H4 (cell line): ENCODE data around the gene SYNE1. TPM values are rescaled to one million over a fixed set of nuclear protein-coding genes. Genes with fewer than 3 reads are reported as not detected.
"Not testable (repeated sequence)": the region's sequence is repeated elsewhere in the genome, so short reads cannot be mapped to it uniquely, and the experiment has no call there.

Experiments used
- DNase-seq: peaks from one replicate; pipeline ENCODE4 v3.0.0-alpha.2; 2015; ENCODE audit warnings: low spot score
- total RNA-seq: library from RNA; depleted of rRNA; stranded (reverse); fragments of >200 nt; shearing (Covaris generic); gene quantifications from 2 replicates; pipeline ENCODE4 v1.2.3, GENCODE V29; 2014; rRNA removed

Gene SYNE1
- total RNA-seq: 9.8 and 14.3 TPM in 2 replicates

GRCh38 chr6:152637296-152638047, at the start of gene SYNE1:
Gene SYNE1, minus strand, starts transcription at chr6:152637362. Its CDS starts 9,031 bp downstream, at chr6:152628331.
- no peak for DNase-seq

DNA sequence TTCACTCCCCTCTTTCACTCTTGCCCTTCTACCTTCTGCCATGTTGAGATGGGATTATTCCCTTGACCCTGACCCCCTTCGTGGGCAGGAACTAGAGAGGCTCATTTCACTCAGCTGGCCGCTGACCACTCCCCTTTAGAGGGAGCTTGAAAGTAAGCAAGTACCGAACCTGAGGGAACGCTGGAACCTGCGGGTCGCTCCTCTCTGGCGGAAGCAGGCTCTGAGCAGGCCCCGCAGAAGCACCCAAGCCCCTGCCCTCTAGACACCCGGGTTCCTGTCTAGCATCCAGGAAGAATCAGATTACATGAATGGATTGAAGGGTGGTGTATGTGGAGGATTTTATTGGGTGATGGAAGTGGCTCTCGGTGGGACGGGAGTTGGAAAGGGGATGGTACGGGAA, 48.7 kb upstream of the SYNE1 start:
- DNase-seq: no peak

GRCh38 chr6:152682935-152683334, 45.8 kb upstream of the SYNE1 start:
- not testable (repeated sequence) for DNase-seq

DNA sequence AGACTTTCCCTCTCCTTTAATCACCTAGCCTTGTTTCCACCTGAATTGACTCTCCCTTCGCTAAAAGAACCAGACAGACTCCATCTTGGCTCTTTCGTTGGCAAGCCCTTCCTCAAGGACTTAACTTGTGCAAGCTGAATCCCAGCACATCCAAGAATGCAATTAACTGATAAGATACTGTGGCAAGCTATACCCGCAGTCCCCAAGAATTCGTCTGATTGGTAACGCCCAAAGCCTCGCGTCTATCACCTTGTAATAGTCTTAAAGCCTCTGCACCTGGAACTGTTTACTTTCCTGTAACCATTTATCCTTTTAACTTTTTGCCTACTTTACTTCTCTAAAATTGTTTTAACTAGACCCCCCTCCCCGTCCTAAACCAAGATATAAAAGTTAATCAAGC, 45.0 kb upstream of the SYNE1 start:
- no peak for DNase-seq

- DNase-seq: no peak
These were observed 43.8 kb upstream of the SYNE1 start for GRCh38 chr6:152680879-152681517.

DNA sequence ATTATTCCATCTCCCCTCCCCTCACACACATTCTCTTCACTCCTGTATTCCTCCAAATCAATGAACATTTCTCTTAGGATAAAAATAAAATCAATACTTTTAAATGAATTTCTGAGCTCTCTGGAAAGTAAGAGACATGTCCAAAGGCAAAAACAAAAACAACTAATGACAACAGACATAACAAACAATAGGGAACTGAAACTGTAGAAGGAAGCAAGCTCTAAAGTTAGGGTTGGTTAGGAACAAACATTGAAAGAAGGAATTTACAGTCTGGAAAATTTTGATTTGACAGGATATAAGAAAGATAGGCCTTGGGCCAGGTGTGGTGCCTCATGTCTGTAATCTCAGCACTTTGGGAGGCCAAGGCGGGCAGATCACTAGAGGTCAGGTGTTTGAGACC, 43.0 kb upstream of the SYNE1 start:
- no peak for DNase-seq

DNA sequence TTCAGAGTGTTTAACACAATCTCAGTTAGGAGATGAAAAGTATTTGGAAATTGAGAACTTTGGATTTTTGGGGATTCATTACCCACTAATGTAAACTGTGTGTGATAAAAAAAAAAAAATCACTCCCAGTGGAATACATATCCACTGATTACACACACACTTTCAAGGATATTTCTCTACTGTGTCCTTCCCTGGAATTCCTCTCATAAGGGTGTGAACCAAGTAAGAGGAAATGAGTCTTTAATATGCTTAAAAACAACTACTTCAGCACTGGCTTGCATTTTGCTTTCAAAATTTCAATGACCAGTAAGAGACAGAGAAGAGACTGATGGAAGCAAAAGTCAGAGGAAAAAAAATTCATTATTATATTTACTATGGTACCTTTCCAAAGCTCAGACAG, 36.1 kb upstream of the SYNE1 start:
- no peak for DNase-seq

- DNase-seq: no peak
These were observed 34.0 kb upstream of the SYNE1 start for GRCh38 chr6:152671171-152671570.

DNA sequence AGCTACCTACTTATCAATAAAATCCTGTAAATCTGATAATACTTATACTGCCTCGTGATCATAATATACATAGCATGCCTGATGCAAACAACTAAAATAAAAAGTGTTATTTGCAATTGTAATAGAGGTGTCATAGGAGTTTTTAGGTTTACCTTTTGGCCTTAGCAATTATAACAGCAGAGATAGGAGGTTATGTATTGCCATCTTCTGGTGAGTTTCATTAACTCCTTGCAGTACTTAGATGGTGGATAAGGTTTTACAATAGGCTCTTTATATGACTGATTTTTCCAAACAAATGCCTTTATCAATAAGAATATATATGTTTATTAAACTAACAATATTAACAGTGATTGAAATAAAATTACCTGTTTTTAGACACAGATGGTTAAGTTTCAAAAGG, 32.7 kb upstream of the SYNE1 start:
- no peak for DNase-seq

GRCh38 chr6:152661776-152662175, 24.6 kb upstream of the SYNE1 start:
- DNase-seq: no peak

- DNase-seq: no peak
These were observed 14.8 kb upstream of the SYNE1 start for GRCh38 chr6:152651986-152652385.

DNA sequence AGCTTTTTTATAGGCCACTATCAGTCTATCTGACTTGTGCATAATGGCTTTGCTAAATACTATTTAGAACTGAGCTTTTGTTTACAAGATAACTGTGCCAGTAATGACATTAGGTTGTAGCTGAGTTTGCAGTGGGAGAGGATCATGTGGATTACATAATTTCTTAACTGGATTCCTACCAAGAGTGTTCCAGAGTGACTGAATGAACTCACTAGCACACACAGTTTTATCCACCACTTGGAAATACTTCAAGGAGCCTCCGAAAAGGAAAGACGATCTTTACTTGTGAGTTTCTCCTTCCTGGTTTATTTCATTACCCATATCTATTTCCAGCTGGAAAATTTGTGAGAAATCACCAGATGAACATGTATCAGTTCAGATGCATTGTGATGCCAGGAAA, 10.9 kb upstream of the SYNE1 start:
- DNase-seq: no peak

GRCh38 chr6:152646732-152647131, 9.6 kb upstream of the SYNE1 start:
- not testable (repeated sequence) for DNase-seq

DNA sequence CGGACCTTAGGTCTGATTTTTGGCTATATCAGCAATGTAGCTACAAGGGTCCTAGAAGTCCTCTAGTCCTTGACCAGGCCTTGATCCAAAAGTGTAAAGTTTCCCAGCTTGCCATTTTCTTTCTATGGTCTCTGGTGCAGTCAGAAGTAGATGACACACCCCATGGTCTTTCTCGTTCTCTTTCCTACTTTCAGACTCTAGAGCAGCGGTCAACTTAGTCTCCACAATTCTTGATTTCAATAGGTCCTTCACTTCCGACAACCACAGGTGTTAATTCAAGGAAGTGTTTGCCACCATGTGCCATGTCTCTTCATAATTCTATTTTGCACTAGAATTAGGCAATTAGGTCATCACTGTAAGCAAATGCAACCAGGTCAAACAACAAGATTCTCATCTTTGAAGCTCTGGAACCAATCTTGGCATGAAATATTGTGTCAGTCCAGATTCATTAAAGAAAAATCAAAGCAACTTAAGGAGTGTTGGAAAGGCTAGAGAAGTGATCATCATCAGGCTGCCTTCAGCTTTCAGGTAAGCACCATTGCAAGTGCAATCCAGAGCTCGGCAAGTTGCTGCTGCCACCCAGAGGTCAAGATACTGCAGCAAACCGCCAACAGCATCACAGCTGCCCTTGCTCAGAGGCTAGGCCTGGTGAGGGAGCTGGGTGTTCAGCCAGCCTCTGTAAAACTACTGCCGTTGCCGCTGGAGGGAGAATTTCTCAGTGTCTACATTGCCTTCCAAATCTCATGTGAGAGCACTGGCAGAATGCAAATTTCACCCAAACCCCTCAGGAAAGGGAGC, 5.6 kb upstream of the SYNE1 start:
- DNase-seq: peak; percentile 35

- no peak for DNase-seq
These were observed 410 bp downstream of the SYNE1 start for GRCh38 chr6:152636609-152637295.

- no peak for DNase-seq
These were observed 1.0 kb downstream of the SYNE1 start for GRCh38 chr6:152636021-152636608.

- DNase-seq: no peak
These were observed 2.4 kb downstream of the SYNE1 start for GRCh38 chr6:152634773-152635172.

- no peak for DNase-seq
These were observed 4.9 kb downstream of the SYNE1 start for GRCh38 chr6:152632121-152632782.

DNA sequence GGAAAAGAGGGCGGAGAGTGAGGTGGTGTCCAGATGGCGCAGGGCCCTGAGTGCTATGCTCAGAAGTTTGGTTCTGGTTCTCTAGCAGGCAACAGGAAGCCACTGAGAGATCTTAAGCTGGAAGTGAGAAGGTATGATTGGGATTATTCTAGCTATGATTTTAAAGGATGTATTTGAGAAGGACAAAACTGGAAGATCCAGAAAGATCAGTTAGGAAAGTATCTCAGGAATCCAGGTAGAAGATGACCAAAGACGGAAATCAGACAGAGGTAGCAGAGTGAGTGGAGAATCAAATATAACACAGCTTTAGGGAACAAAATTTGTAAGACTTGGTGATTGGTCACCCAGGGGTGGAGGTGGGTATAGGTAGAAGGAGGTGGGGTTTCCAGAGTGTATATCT, 5.8 kb downstream of the SYNE1 start:
- DNase-seq: no peak

GRCh38 chr6:152630832-152631231, 6.3 kb downstream of the SYNE1 start:
- no peak for DNase-seq

DNA sequence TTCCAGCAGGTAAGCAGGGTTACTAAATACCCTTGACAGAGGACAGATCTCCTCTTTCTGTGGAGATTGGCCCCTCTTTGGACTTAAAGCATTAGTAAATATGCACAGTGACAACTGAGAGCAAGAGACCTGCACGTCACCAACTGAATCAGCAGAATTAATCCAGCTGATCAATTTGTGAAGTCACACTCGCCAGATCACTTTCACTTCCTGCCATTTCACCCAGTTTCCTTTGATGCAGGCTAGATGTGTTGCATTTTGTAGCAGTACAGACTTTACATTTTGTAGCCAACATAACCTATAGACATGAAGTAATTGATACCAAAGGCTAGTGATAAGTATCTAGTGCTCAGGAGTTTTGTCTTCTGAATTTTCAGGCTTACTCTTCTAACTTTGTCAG, 11.9 kb downstream of the SYNE1 start:
- no peak for DNase-seq
